GOT3 (cell line): Measurements from ENCODE around the gene IRAK2.
"Not testable (repeated sequence)": the region's sequence is repeated elsewhere in the genome, so short reads cannot be mapped to it uniquely, and the experiment has no call there.

Experiments used
- DNase-seq: peaks from one replicate; lab custom pipeline; 2025; ENCODE audit warnings: mixed read lengths; lab: John Stamatoyannopoulos, UW

Gene IRAK2

DNA sequence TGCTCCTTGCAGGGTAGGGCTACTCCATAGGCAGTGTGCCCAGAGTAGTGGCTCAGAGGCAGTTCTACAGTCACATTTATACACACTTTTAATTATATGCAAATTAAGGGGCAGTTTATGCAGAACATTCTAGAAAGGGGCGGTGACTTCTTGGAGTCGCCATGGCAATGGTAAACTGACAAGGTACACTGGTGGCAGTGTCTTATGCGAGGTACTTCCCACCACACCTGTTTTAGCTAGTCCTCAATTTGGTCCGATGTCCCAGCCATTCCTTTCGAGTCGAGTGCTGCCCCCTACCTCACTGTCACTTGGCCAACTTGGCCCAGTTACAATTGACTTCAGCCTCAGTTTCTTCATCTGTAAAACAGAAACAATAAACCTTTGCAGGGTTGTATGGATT lies 3.8 kb upstream of the IRAK2 start:
- no peak for DNase-seq

DNA sequence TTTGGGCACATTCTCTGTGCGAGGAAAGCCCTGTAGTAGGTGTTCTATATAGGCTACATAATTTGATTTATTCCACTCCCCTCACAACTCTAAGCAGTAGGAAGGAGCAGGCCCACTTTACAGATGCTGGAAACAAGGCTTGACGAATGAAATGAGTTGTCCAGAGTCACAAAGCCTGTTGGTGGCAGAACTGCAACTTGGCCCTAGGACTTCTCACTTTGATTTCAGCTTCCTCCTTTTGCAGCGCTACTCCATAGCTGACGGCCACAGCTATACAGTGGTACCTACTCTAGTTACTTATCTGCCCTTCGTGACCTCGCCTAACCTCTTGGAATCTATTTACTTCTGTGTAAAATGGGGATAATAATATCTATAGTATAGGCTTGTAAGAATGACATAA lies 2.5 kb upstream of the IRAK2 start:
- DNase-seq: no peak

DNA sequence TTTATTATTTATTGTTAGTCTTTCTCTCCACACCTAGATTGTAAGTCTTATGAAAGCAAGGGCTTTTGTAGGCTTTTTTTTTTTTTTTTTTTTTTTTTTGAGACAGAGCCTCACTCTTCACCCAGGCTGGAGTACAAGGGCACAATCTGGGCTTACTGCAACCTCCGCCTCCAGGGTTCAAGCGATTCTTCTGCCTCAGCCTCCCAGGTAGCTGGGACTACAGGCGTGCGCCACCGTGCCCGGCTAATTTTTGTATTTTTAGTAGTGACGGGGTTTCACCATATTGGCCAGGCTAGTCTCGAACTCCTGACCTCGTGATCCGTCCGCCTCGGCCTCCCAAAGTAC lies 546 bp upstream of the IRAK2 start:
- DNase-seq: not testable (repeated sequence)

DNA sequence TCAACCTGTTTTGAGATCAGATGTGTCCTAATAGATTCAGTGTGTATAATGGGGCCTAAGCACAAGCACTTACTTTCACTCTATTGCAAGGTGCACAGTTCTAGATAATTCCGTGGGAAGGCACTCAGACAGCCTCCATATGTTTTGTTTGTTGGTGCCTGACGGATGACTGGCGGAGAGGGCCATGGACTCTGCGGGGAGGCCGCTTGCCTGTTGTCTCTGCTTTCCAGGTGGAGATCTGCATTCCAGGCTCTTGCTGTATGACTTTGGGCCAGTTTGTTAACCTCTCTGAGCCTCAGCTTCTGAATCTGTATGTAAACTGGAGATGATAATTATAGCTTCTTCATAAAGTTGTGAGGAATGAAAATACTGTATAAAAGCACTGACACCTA lies 1.5 kb downstream of the IRAK2 start:
- no peak for DNase-seq

DNA sequence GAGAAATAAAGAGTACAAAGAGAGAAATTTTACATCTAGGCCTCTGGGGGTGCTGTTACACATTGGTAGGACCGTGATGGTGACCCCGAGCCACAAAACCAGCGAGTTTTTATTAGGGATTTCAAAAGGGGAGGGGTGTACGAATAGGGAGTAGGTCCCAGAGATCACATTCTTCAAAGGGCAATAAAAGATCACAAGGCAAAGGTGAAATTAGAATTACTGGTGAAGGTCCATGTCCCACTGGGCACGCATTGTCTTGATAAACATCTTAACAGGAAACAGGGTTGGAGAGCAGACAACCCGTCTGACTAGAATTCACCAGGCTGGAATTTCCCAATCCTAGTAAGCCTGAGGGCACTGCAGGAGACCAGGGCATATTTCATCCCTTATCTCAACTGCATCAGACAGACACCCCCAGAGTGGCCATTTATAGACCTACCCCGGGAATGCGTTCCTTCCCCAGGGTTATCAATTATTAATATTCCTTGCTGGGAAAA lies 4.3 kb downstream of the IRAK2 start:
- DNase-seq: no peak

DNA sequence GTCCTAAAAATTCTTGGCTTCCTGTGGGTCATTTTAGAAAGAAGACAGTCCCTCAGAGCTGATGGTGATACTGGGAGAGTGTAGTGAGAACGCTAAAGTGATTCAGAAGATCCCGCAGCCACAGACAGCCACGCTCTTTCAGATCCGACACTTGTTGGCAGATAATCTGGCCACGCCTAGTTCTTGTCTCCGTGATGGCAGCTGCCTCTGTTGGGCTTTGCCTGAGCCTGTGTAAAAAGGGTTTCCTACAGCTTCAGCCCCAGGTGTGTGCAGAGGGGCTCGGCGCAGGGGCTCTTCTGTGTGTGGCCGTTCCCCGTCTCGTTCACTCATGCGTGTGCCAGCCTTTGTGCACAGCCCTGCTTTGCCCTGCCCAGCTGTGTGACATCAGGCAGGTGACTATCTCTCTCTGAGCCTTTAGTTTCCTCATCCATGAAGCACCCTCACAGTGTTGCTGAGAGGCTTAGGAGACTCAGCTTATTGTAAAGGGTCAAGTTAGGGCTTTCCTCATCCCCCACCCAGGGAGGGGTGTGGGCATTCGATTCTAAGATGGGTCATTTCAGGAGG lies 6.3 kb downstream of the IRAK2 start:
- DNase-seq: no peak

DNA sequence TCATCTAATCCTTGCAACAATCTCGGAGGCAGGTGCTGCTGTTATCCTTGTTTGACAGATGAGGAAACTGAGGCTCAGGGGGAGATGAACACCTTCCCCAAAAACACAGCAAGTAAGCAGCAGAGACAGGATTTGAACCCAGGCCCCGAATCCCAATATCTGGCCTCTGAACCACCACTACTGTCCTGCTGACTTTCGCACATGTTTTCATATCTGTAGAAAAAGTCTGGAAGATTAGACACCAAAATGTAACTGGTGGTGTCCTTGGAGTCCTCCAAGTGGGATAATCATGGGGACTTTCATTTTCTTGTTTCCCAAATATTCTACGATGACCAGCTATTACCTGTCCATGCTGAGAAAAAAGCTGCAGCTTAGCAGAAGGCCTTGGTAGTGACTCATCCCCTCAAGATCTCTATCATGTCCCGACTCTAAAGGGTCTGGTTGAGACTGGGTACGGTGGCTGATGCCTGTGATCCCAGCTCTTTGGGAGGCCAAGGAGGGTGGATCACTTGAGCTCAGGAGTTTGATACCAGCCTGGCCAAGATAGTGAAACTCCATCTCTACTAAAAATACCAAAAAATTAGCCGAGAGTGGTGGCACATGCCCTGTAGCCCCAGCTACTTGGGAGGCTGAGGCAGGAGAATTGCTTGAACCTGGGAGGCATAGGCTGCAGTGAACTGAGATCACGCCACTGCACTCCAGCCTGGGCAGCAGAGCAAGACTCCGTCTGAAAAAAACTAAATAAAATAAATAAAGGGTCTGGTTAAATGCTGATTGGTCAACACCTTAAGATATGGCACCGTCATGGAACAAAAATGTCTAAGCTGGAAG lies 8.6 kb downstream of the IRAK2 start:
- no peak for DNase-seq

DNA sequence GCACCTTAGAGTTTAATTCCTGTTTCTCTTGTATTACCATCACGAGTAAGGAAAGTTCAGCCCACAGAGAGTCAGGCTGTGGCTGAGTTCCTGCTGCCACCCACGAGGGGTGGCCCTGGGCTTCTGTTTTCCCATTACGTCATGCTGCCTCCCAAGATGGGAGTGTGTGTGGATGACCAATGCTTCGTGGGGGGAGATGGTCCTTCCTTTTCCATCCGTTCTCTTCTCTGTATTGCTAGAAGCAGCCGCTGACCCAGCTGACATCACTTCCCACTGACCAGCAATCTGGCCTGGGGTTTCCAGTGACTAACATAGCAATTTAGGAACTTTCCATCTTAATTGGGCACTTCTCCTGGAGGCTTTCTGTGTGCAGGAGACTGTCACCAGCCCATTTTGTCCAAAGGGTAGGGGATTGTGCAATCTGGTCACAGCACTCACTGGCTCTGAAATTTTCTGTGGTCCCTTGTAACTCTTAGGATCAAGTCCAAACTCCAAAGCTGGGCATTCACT lies 9.3 kb downstream of the IRAK2 start:
- peak; percentile 39 for DNase-seq

DNA sequence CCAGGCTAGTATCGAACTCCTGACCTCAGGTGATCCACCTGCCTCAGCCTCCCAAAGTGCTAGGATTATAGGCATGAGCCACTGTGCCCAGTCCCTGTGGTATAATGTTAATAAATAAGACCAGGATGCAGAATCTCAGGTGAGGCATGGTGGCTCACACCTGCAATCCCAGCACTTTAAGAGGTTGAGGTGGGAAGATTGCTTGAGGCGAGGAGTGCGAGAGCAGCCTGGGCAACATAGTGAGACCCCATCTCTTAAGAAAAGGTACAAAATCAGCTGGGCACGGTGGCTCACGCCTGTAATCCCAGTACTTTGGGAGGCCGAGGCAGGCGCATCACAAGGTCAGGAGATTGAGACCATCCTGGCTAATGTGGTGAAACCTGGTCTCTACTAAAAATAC lies 10.6 kb downstream of the IRAK2 start:
- DNase-seq: not testable (repeated sequence)

DNA sequence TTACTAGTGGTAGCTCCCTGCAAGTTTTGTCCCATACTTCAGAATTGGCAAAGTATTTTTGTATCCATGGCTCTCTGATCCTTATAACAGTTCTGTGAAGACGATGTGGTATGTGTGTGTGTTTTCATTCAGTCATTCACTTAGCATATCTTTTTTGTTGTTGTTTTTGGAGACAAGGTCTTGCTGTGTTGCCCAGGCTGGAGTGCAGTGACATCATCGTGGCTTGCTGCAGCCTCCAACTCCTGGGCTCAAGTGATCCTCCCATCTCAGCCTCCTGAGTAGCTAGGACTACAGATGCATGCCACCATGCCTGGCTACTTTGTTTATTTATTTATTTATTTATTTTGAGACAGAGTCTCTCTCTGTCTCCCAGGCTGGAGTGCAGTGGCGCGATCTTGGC lies 11.4 kb downstream of the IRAK2 start:
- DNase-seq: not testable (repeated sequence)

DNA sequence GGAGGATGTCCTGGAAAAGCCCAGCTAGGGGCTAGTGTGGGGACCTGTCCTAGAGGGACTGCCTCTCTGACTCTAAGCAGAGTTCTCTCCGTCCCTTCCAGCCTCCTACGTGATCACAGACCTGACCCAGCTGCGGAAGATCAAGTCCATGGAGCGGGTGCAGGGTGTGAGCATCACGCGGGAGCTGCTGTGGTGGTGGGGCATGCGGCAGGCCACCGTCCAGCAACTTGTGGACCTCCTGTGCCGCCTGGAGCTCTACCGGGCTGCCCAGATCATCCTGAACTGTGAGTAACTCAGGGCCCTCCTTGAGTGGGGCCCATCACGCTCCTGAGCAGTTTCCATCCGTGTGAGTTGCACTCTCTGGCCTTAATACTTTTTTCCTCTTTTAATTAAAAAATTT lies 13.0 kb downstream of the IRAK2 start:
- DNase-seq: no peak

DNA sequence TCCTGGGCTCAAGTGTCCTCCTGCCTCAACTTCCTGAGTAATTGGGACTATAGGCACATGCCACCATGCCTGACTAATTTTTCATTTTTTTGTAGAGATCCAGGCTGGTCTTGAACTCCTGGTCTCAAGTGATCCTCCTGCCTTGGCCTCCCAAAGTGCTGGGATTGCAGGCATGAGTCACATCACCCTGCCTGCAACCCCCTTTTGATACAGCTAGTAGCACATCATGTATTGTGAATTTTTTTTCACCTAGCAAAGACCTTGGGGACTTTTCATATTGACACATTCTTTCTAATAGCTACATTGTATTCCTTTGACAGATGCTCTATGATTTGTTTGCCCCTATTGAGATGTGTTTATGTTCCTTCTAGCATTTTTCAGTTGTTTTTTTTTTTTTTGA lies 14.2 kb downstream of the IRAK2 start:
- no peak for DNase-seq

DNA sequence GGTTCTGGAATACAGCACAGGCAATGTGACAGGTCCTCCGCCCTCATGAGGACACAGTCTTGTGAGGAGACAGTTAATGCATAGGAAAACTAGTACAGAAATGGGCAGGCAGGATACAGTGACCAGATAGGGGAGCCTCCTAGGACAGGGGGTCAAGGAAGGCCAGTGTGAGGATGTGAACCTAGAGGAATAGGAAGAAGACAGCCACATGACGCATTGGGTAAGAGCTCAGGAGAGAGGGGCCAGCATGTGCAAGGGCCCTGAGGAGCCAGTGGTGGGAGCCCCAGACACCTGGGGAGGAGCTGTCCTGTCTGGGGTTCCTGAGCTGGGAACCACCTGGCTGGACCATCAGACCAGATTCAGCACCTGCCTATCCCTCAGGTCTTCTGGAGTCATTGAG lies 15.6 kb downstream of the IRAK2 start:
- no peak for DNase-seq

DNA sequence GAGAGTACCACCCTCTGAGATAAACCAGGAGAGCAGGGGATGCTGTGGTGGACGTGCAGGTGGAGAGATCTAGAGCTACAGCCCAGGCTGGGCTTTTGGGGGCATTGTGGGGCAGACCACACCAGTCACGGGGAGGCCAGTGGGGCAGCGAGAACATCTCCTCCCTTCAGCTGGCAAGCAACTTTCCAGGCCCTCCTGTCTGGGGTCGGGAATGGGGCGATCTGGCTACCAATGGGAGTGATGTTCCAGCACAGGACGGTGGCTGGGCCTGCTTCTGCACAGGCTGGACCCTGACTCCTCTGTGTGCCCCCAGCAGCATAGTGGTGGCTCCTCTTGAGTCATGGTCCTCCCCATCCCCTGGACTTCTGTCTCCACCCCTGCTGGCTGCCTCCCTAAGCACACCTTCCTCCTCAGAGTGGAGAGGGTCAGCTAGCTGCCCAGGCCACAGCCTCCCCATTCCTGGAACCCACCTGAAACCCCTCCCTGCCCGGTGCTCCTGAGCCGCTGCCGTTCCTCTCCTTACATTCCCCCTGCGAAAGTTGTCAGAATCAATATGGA lies 16.1 kb downstream of the IRAK2 start:
- no peak for DNase-seq

DNA sequence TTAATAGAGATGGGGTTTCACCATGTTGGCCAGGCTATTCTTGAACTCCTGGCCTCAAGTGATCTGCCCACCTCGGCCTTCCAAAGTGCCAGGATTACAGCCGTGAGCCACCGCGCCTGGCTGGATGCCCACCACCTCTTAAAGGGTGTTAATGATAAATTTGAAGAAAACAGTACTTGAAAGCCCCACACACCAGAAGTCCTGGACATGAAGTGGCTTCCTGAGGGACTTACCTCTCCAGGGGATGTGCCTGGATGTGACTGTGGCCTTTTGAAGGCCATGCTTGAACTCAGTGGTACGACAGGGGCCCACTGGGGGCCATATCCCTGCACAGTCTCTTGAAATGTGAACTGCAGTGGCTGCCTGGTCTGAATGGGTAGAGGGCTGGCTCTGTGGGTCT lies 18.2 kb downstream of the IRAK2 start:
- DNase-seq: no peak

DNA sequence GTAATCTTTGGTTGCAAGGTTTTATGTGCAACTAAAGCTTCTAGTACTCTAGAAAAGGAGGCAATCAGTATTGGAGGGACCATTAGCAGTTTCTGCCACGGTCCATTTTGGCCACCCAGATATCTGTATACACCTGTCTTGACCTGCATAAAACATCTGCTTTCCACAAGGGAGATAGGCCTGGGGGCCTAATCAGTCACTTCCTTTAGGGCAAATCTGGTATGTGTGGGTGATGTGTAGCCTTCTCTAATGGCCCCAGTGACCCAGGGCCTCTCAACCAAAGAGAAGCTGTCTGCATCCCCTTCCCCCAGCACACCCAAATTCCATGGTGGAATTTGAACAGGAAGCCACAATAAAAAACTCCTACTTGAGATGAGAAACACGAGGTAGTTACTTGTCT lies 19.5 kb downstream of the IRAK2 start:
- no peak for DNase-seq

DNA sequence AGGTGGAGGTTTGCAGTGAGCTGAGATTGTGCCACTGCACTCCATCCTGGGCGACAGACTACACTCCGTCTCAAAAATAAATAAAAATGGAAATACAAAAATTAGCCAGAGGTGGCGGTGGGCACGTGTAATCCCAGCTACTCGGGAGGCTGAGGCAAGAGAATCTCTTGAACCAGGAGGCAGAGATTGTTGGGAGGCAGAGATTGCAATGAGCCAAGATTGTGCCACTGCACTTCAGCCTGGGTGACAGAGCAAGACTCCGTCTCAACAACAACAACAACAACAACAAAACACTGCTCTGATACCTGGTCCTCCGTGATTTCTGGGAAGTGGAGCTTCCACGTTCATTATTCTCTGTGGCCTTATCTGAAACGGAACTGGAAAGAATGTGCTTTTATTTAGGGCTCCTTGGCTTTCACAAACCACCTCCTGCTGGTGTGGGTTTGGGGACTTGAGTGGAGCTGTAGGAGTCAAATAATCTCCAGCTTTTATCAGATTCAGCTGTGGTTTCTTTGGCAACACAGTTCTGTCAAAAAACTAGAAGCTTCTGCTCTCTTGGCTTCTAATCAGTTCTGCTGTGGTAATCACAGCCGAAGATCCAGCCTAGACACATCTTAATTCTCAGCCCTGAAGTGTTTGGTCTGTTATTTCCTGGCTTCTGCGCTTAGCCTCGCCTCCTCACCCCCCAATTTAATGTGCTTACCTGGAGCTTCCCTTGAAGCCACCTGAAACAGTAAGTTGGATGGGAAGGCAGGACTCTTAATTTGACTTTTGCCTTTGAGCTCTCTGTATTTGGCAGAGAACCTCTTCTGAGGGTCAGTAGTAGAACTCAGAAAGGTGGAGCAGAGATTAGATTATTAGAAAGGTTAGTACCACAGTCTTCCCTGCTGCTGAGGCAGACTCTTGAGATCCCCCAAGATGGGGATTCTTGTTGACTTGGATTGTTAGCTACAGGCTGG lies 21.4 kb downstream of the IRAK2 start:
- DNase-seq: no peak

DNA sequence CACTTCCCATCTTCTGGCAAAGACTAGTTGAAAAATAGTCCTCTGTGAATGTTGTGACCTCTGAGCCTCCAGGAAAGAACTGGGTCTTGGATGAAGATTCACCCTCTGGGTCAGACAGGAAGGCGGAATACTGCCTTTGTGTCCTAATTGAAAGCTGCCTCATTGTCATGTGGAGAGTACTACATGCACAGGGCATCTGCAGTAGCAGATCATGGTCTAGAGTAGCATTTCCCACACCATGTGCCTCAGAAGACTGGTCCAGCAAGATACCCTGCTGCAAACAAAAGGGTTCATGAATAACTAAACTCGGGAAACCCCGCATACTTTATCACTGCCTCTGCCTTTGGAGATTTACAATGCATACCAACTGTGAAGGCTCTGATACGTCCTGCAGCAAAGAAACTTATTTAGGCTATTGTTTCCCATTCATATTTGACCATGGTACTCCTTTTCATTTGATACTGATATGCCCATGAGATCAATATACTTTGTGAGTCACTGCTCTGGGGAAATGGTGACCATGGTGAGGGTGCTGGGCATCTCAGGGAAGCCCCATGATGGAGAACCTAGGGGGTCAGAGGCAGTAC lies 22.7 kb downstream of the IRAK2 start:
- no peak for DNase-seq

DNA sequence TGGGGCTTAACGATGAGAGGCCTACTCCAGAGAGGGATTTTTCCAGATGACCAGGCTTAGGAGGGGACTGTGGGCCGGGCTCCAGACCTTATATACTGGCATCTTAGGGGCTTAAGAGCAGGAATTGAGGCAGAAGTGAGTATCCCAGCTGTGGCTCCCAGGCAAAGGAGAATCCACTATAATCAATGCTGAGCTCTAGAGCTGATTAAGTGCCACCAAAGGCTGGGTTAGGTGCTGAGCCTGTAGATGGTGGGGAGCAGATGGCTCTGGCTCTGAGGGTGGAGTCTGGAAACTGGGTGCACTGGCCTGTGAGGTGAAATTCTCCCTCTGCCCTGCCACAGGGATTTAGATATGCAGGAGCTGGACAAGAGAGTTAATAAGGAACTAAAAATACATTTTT lies 23.2 kb downstream of the IRAK2 start:
- DNase-seq: no peak

DNA sequence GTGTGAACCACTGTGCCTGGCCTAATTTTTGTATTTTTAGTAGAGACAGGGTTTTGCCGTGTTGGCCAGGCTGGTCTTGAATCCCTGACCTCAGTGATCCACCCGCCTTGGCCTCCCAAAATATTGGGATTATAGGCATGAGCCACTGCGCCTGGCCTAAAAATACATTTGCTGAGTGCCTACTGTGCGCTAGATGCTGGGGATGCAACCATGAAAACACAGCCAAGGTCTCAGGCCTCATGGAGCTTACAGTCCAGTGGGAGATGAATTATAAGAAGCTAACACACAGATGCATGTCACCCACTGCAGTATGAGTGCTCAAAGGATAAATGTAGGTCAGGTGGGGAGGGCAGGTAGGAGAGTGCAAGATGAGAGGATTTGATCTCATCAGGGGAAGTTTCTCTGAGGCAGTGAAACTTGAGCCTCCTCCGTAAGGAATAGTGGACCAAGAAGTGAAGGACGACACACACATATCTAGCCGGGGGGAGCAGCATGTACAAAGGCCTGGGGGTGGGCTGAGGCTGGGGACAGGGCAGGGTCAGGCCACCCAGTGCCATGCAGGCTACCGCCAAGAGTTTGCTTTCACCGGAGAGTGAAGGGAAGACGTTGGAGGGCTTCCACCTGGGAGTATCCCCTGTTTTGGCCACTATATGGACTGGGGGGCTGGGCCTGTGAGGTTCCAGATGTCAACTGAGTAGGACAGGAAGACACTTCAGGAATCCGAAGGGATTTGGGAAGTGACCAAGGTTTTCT lies 24.3 kb downstream of the IRAK2 start:
- DNase-seq: no peak
